ENCODE data around the gene SLC39A8.

The SLC39A8 gene

DNA sequence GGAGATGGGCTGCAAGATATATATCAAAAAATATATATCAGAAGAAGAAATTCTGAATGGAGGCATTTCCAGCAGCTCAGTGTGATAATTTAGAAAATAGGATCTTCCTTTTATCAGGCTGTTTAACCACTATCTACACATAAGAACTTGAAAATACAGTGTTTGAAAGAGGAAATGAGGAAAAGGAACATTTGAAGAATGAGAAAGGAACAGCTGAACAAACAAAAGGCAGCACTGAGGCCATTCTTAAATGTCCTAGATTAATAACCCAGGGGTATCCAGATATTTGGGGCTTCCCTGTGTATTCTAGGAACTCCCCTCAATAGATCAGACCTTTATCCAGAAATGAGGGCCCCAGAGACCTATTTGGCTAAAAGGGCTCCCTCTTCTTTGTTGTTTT lies 4.1 kb downstream of the SLC39A8 start:
- no peak for DNase-seq

- no peak for DNase-seq
Measured at GRCh38 chr4:102339018-102339417, 6.3 kb downstream of the SLC39A8 start.

GRCh38 chr4:102338405-102338804 lies 6.9 kb downstream of the SLC39A8 start:
- no peak for DNase-seq

GRCh38 chr4:102335616-102336015 lies 9.7 kb downstream of the SLC39A8 start:
- DNase-seq, result no peak

GRCh38 chr4:102334624-102335023 lies 10.7 kb downstream of the SLC39A8 start:
- no peak for DNase-seq

- DNase-seq, result no peak
Measured at GRCh38 chr4:102333787-102334186, 11.5 kb downstream of the SLC39A8 start.

DNA sequence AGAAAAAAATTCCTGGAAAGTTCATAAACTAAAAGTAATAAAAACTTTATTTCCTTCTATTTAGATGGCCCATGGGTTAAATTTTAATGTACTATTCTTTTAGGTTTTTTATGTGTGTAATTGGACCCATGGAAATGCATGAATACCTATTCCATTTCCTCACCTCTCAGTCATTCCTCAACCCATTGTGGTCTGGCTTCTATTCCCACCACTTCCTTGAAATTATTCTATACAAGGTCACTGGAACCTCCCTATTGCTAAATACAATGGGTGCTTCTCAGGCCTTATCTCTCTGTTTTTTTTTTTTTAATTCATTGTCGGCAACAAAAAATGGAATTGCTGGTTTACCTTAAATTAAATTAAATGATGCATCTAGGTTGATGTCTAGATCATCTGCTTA lies 17.2 kb downstream of the SLC39A8 start:
- DNase-seq, result no peak

DNA sequence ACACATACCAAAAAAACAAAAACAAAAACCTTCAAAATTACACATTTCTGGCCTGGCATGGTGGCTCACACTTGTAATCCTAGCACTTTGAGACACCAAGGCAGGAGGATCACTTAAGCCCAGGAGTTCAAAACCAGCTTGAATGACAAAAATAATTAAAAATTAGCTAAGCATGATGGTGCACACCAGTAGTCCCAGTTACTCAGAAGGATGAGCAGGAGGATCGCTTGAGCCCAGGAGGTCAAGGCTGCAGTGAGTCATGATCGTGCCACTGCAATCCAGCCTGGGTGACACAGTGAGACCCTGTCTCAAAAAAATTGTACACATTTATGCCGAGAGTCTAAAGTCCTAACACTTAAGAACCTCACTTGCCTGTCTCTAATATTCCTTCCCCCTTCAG lies 18.3 kb downstream of the SLC39A8 start:
- DNase-seq, result no peak

DNA sequence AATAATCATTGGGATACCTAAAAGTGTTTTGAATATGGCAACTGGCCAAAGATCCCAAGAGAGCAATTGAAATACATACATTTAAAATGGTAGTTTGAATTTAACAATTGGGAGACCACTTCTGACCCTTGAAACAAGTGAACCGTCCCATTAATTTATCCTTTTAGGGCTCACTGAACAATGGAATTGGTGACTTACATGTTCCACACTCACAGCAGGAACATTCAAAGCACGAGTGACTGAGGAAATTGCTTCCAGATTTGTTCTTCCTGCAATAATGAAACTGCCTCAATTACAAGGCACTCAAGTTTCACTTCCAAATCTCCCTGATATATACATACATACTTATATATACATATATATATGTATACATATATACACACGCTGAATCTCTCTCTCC lies 20.6 kb downstream of the SLC39A8 start:
- no peak for DNase-seq

DNA sequence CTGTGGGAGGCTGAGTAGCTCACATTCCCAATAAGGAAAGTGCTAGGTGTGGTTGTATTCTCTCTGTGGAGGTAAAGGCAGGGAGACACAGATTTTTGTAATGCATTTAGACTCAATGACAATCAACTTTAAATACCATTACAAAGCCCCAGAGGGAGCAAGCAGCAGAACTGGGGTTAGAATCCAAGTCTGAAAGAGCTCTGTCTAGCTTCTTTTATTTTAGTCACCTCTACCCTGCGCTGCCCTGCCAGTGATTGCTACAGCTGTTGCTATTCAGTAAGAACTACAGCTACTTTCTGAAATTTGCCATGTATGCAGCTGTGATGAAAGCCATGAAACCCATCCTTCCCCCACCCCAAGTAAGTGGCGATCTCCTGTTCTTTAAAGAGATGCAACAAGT lies 22.5 kb downstream of the SLC39A8 start:
- no peak for DNase-seq

DNA sequence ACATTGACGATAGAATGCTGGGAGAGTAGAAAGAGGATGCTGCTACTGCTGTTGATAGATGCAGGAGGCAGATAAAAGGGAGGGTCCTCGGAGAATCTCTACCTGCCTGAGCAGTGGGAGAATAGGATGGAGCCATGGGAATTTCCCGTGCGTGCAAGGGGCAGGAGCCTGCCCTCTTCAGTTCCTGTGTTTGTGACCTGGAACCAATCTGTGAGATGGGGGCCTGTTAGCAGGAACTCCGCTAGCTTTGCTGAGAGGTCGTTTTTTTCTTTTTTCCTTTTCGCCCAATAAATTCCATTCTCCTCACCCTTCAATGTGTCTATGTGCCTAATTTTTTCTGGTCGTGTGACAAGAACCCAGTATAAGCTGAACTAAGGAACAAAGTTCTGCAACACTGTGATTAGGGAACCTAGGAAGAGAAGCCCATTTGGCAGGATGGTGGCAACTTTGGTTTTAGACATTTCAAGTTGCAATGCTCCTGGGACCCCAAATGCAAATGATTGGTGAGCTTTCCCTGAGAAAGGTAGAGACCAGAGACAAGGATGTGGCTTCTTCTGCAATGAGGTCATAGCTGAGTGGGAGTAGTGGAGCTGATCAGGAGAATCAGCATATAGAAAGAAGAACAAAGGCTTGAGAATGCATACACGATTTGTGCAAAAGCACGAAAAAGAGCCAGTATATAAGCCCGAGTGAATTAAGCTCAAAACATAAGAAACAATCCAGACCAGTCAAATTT lies 23.9 kb downstream of the SLC39A8 start:
- DNase-seq, result no peak

DNA sequence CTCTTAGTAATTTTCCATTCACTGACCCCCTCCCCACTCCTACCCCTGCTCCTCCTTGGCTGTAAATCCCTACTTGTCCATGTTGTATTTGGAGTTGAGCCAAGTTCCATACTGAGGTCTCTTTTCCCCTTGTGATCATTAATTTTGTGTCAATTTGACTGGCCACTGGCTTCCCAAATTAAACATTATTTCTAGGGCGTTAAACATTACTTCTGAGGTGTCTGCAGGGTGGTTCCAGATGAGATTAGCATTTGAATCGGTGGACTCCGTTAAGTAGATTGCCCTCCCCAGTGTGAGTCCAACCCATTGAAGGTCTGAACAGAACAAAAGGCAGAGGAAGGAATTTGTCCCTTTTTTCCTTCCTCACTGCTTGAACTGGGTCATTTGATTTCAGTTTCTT lies 25.7 kb downstream of the SLC39A8 start:
- DNase-seq, result no peak

GRCh38 chr4:102318526-102318925 lies 26.8 kb downstream of the SLC39A8 start:
- DNase-seq, result no peak

DNA sequence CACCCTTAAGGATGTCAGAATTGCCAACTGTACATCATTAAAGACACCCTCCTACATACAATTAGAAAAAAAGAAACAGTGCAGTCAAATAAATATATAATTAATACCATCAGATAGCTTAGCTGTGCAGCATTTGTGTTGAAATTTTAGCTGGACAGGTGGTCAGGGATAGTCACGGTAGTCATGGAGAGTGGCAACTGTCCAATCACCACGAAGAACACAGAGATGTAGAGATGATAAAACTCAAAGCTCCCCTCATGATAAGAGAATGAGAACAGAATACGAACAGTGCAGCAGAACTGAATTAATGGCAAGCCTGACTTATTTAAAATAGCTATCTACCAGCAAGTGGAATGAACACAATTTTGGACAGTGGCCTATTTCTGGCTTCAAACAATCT lies 27.2 kb downstream of the SLC39A8 start:
- DNase-seq, result no peak

- no peak for DNase-seq
Measured at GRCh38 chr4:102317459-102317858, 27.8 kb downstream of the SLC39A8 start.

- no peak for DNase-seq
Measured at GRCh38 chr4:102316585-102316984, 28.7 kb downstream of the SLC39A8 start.

- no peak for DNase-seq
Measured at GRCh38 chr4:102315532-102315931, 29.8 kb downstream of the SLC39A8 start.

GRCh38 chr4:102312417-102312816 lies 32.9 kb downstream of the SLC39A8 start:
- DNase-seq, result no peak

DNA sequence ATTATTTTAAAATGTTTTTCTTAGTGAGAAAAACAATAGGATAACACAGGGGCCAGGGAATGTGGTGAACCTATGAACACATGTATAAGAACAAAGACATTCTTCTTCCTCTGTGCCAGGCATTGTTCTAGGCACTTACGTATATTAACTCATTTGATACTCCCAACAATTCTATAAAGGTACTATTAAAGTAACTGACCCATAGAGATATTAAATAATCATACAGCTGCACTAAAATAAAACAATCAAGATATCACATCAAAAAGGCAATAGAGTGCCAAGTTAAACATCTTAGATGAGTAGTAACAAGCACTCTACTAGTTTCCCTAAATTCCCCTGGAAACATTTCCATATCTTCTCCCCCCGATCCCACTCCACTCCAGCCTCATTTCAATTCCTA lies 33.4 kb downstream of the SLC39A8 start:
- no peak for DNase-seq

DNA sequence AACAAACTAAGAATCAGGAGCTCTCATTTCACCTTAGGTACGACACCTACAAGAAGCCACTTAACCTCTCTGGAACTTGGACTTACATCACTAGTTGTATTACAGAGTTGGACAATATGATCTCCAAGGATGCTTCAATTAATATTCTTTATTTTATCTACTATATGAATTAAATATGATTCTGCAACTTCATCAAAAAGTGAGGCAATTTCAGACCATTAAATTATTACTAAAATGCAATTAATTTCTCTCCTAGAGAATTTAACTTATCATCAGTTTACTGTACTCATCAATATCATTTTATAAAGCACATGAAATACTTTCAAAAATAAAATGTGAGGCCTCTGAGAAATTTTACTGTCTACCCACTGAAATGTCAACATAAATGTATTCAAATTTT lies 33.9 kb downstream of the SLC39A8 start:
- no peak for DNase-seq

DNA sequence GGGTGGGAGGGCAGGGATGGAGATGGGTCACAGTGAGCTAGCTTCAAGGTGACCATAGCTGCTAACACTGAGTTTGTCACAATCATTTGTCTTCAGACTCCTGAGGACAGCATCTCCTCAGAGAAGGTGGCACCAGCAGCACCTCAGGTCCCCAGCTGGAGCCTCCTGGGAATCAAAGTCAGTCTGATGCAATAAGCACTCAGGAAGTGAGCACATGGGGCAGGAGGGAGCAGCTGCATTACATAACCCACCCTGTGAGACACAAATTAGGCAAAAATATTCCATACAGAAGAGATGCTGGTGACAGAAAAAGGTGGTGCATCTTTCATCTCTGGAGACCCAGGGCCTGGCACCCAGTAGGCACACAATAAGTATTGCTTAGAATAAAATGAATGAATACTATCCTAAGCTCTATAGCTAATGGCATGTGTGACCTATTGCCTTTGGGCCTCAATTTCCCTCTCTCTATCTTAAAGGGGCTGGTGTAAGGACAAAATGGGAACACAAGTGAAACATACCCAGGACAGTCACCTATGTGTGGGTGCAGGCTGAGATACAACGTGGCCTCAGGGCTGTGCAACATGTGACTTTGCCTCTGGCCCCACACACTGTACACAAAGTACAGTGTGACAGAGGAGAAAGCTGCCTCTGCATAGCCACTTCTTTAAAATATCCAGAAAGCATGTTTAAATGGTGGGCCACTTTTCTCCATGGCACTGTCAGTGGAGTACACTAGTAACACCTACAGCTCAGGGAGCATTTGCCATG lies 37.1 kb downstream of the SLC39A8 start:
- DNase-seq, result no peak

GRCh38 chr4:102305666-102306065 lies 39.6 kb downstream of the SLC39A8 start:
- DNase-seq, result no peak

- no peak for DNase-seq
Measured at GRCh38 chr4:102302762-102303161, 42.5 kb downstream of the SLC39A8 start.

All from amygdala (tissue), 56 donors.